ENCODE results near the gene P2RY13.

P2RY13 gene

GRCh38 chr3:151309566-151309965 is 19.8 kb downstream of the P2RY13 start:
- H3K4me3 ChIP-seq (replicated peaks in 1 of 2; ENCODE audit: low read depth in 2 of 2, low read length in 2 of 2): no peak overlapping the region
- TF ChIP-seq CTCF (IDR thresholded peaks at IDR 0.05; ENCODE audit: low read depth, low read length): no peak
- no peak for DNase-seq (ENCODE audit: low read depth in 2 of 2)

GRCh38 chr3:151307583-151308488 is 21.5 kb downstream of the P2RY13 start:
- TF ChIP-seq CTCF (IDR thresholded peaks at IDR 0.05; ENCODE audit: low read depth, low read length): no peak
- H3K4me3 ChIP-seq (replicated peaks in 1 of 2; ENCODE audit: low read depth in 2 of 2, low read length in 2 of 2): no peak overlapping the region
- no peak for DNase-seq (ENCODE audit: low read depth in 2 of 2)

- TF ChIP-seq CTCF (IDR thresholded peaks at IDR 0.05; ENCODE audit: low read depth, low read length): no peak
- H3K4me3 ChIP-seq (replicated peaks in 1 of 2; ENCODE audit: low read depth in 2 of 2, low read length in 2 of 2): no peak overlapping the region
- no peak for DNase-seq (ENCODE audit: low read depth in 2 of 2)
Observed at GRCh38 chr3:151307131-151307530, 22.2 kb downstream of the P2RY13 start.

- TF ChIP-seq CTCF (IDR thresholded peaks at IDR 0.05; ENCODE audit: low read depth, low read length): no peak
- DNase-seq (ENCODE audit: low read depth in 2 of 2): no peak
- no peak overlapping the region for H3K4me3 ChIP-seq (replicated peaks in 1 of 2; ENCODE audit: low read depth in 2 of 2, low read length in 2 of 2)
Observed at GRCh38 chr3:151306168-151306810, 23.1 kb downstream of the P2RY13 start.

- no peak for TF ChIP-seq CTCF (IDR thresholded peaks at IDR 0.05; ENCODE audit: low read depth, low read length)
- DNase-seq (ENCODE audit: low read depth in 2 of 2): peak in 1 of 2 donors; percentile 35
- no peak overlapping the region for H3K4me3 ChIP-seq (replicated peaks in 1 of 2; ENCODE audit: low read depth in 2 of 2, low read length in 2 of 2)
Observed at GRCh38 chr3:151305775-151306151, 23.6 kb downstream of the P2RY13 start.

GRCh38 chr3:151305060-151305774 is 24.1 kb downstream of the P2RY13 start:
- TF ChIP-seq CTCF (IDR thresholded peaks at IDR 0.05; ENCODE audit: low read depth, low read length): no peak
- no peak overlapping the region for H3K4me3 ChIP-seq (replicated peaks in 1 of 2; ENCODE audit: low read depth in 2 of 2, low read length in 2 of 2)

More at GRCh38 chr3:151305060-151305774, 24.1 kb downstream of the P2RY13 start:
- DNase-seq (ENCODE audit: low read depth in 2 of 2): peak; percentile 96 to 97
